ENCODE results near the gene LIPG. TPM values are rescaled to one million over a fixed set of nuclear protein-coding genes. Genes with fewer than 3 reads are reported as not detected.

Gene LIPG
- total RNA-seq, 1 experiment from 2014 or later = 44.0 TPM

GRCh38 chr18:49611316-49611715, 49.5 kb downstream of the LIPG start:
- no peak for TF ChIP-seq CTCF (IDR thresholded peaks at IDR 0.05; ENCODE audit: unreplicated experiment)
- no peaks in the 10 kb centered on the region for H3K27me3 Mint-ChIP-seq (ENCODE audit: unreplicated experiment)
- H3K9me3 Mint-ChIP-seq (ENCODE audit: low read depth, unreplicated experiment) = no peaks in the 10 kb centered on the region
- no peak for DNase-seq
- H3K27ac Mint-ChIP-seq (ENCODE audit: unreplicated experiment) = no peak overlapping the region
- intact Hi-C loops (cut with micrococcal nuclease; ENCODE audit: unreplicated experiment) = no loop called here
- peaks cover 35% of the 10 kb centered on the region for H3K4me1 Mint-ChIP-seq (ENCODE audit: low read depth, unreplicated experiment)
- CTCF ChIA-PET = no interaction called here
- no peaks in the 10 kb centered on the region for H3K36me3 Mint-ChIP-seq (ENCODE audit: insufficient read depth, unreplicated experiment)
- BruUV-seq (replicated peaks) = no TSS peak
- no peak overlapping the region for H3K4me3 Mint-ChIP-seq (ENCODE audit: low read depth, unreplicated experiment)

- no peak for TF ChIP-seq CTCF (IDR thresholded peaks at IDR 0.05; ENCODE audit: unreplicated experiment)
- Mint-ChIP-seq H3K4me1 (ENCODE audit: low read depth, unreplicated experiment) (peaks cover 35% of the 10 kb centered on the region), H3K9me3 (ENCODE audit: low read depth, unreplicated experiment) (no peaks in the 10 kb centered on the region), H3K36me3 (ENCODE audit: insufficient read depth, unreplicated experiment) (no peaks in the 10 kb centered on the region), H3K4me3 (ENCODE audit: low read depth, unreplicated experiment) (no peak overlapping the region), H3K27me3 (ENCODE audit: unreplicated experiment) (no peaks in the 10 kb centered on the region), H3K27ac (ENCODE audit: unreplicated experiment) (no peak overlapping the region)
- no TSS peak for BruUV-seq (replicated peaks)
- CTCF ChIA-PET = no interaction called here
- intact Hi-C loops (cut with micrococcal nuclease; ENCODE audit: unreplicated experiment) = no loop called here
- DNase-seq = no peak
Measured at GRCh38 chr18:49612515-49613033, 50.7 kb downstream of the LIPG start.

- TF ChIP-seq CTCF (IDR thresholded peaks at IDR 0.05; ENCODE audit: unreplicated experiment) = no peak
- H3K36me3 Mint-ChIP-seq (ENCODE audit: insufficient read depth, unreplicated experiment) = no peaks in the 10 kb centered on the region
- no TSS peak for BruUV-seq (replicated peaks)
- peaks cover 32% of the 10 kb centered on the region for H3K4me1 Mint-ChIP-seq (ENCODE audit: low read depth, unreplicated experiment)
- intact Hi-C loops (cut with micrococcal nuclease; ENCODE audit: unreplicated experiment) = no loop called here
- H3K4me3 Mint-ChIP-seq (ENCODE audit: low read depth, unreplicated experiment) = no peak overlapping the region
- no peaks in the 10 kb centered on the region for H3K27me3 Mint-ChIP-seq (ENCODE audit: unreplicated experiment)
- H3K27ac Mint-ChIP-seq (ENCODE audit: unreplicated experiment) = no peak overlapping the region
- CTCF ChIA-PET = interaction anchor here (0.6 kb wide), 1 partner anchor 147 kb away, joined by 4 read pairs; no protein-coding TSS in a partner anchor
- H3K9me3 Mint-ChIP-seq (ENCODE audit: low read depth, unreplicated experiment) = no peaks in the 10 kb centered on the region
- no peak for DNase-seq
Measured at GRCh38 chr18:49613141-49613640, 51.3 kb downstream of the LIPG start.

GRCh38 chr18:49613641-49614151, 51.8 kb downstream of the LIPG start:
- peaks cover 27% of the 10 kb centered on the region for H3K4me1 Mint-ChIP-seq (ENCODE audit: low read depth, unreplicated experiment)
- no peaks in the 10 kb centered on the region for H3K9me3 Mint-ChIP-seq (ENCODE audit: low read depth, unreplicated experiment)
- intact Hi-C loops (cut with micrococcal nuclease; ENCODE audit: unreplicated experiment) = no loop called here
- DNase-seq = peak; percentile 26
- CTCF ChIA-PET = interaction anchor here (0.6 kb wide), 1 partner anchor 147 kb away, joined by 4 read pairs; no protein-coding TSS in a partner anchor
- no TSS peak for BruUV-seq (replicated peaks)
- no peak for TF ChIP-seq CTCF (IDR thresholded peaks at IDR 0.05; ENCODE audit: unreplicated experiment)
- no peak overlapping the region for H3K4me3 Mint-ChIP-seq (ENCODE audit: low read depth, unreplicated experiment)
- no peaks in the 10 kb centered on the region for H3K27me3 Mint-ChIP-seq (ENCODE audit: unreplicated experiment)
- H3K27ac Mint-ChIP-seq (ENCODE audit: unreplicated experiment) = no peak overlapping the region
- no peaks in the 10 kb centered on the region for H3K36me3 Mint-ChIP-seq (ENCODE audit: insufficient read depth, unreplicated experiment)
